T1000 (cell line): ENCODE measurements around the gene ARF1.
A peak's percentile ranks its signal among the peaks of the same experiment; 100 is the strongest.
"Not testable (repeated sequence)": the region's sequence is repeated elsewhere in the genome, so short reads cannot be mapped to it uniquely, and the experiment has no call there.

Experiments
- DNase-seq: peaks from one replicate; lab custom pipeline; 2025; ENCODE audit warnings: mixed read lengths; lab: John Stamatoyannopoulos, UW

ARF1 gene

GRCh38 chr1:228102791-228103620 lies 20.5 kb downstream of the ARF1 start, which contains the start of gene C1orf35:
Gene C1orf35, minus strand, starts transcription at chr1:228103325. Its CDS starts 98 bp downstream, at chr1:228103227.
- DNase-seq, result peak; percentile 82

GRCh38 chr1:228104526-228105269 lies 22.2 kb downstream of the ARF1 start:
- no peak for DNase-seq

GRCh38 chr1:228105270-228105995 lies 22.9 kb downstream of the ARF1 start:
- DNase-seq, result no peak

- no peak for DNase-seq
These were observed 23.7 kb downstream of the ARF1 start for GRCh38 chr1:228105996-228106799.

GRCh38 chr1:228106800-228107054 lies 24.2 kb downstream of the ARF1 start:
- no peak for DNase-seq

- no peak for DNase-seq
These were observed 25.1 kb downstream of the ARF1 start for GRCh38 chr1:228107636-228108035.

- DNase-seq, result no peak
These were observed 25.7 kb downstream of the ARF1 start for GRCh38 chr1:228108055-228108690.

GRCh38 chr1:228108742-228109072 lies 26.2 kb downstream of the ARF1 start:
- DNase-seq, result no peak

GRCh38 chr1:228109073-228109961 lies 26.8 kb downstream of the ARF1 start, which contains the start of gene MRPL55:
Gene MRPL55, minus strand, starts transcription at chr1:228109299. Its CDS starts 1,039 bp downstream, at chr1:228108260.
- DNase-seq, result peak; percentile 95

GRCh38 chr1:228109962-228110488 lies 27.5 kb downstream of the ARF1 start:
- DNase-seq, result no peak

GRCh38 chr1:228110556-228110955 lies 28.0 kb downstream of the ARF1 start:
- no peak for DNase-seq

- DNase-seq, result not testable (repeated sequence)
These were observed 28.8 kb downstream of the ARF1 start for GRCh38 chr1:228111315-228111714.

- DNase-seq, result no peak
These were observed 29.7 kb downstream of the ARF1 start for GRCh38 chr1:228112167-228112566.

GRCh38 chr1:228112617-228113016 lies 30.1 kb downstream of the ARF1 start:
- DNase-seq, result no peak

GRCh38 chr1:228114827-228115226 lies 32.3 kb downstream of the ARF1 start:
- no peak for DNase-seq

GRCh38 chr1:228117335-228117734 lies 34.8 kb downstream of the ARF1 start:
- DNase-seq, result no peak

GRCh38 chr1:228118040-228118439 lies 35.5 kb downstream of the ARF1 start:
- no peak for DNase-seq

- no peak for DNase-seq
These were observed 37.8 kb downstream of the ARF1 start for GRCh38 chr1:228120351-228120750.

GRCh38 chr1:228120857-228121489 lies 38.5 kb downstream of the ARF1 start:
- no peak for DNase-seq
